Pancreas (tissue), 10 donors: ENCODE results near the gene ACSF3. TPM values are rescaled to one million over a fixed set of nuclear protein-coding genes. Genes with fewer than 3 reads are reported as not detected.

Source experiments
- ATAC-seq, 4 donors: fragments of 200-7000 bp; cut with Tn5 transposase; one replicate each; pipeline versions ENCODE4 v1.8.0 to v1.9.1; 2020; ENCODE audit warnings: mild to moderate bottlenecking in 4 of 4, moderate library complexity in 4 of 4
- DNase-seq, 6 donors: peaks; one replicate each; pipeline ENCODE4 v3.0.0-alpha.2; 2020
- FAIRE-seq: peaks from 2 replicates; lab custom pipeline; 2012; peaks lifted over from hg19 to GRCh38; lab: Jason Lieb, UNC
- H3K27ac ChIP-seq, 4 donors: fragments of 200-600 bp; sonication (generic); 1 replicate in 3 of 4; 2 replicates in 1 of 4; pipeline versions ENCODE4 v1.5.0 to v1.8.0; 2020
- H3K27me3 ChIP-seq, 4 donors: fragments of 200-600 bp; one replicate each; pipeline ENCODE4 v1.8.0; 2021
- H3K36me3 ChIP-seq, 3 donors: fragments of 200-600 bp; sonication (generic) in 1 of 3; one replicate each; pipeline versions ENCODE4 v1.5.0 to v1.8.0; 2020 to 2021
- H3K4me1 ChIP-seq, 3 donors: fragments of 200-600 bp; one replicate each; pipeline ENCODE4 v1.8.0; 2021
- H3K4me3 ChIP-seq, 4 donors: fragments of 200-600 bp; sonication (generic) in 2 of 4; one replicate each; pipeline versions ENCODE4 v1.5.0 to v1.8.0; 2020 to 2021
- H3K9me3 ChIP-seq, 4 donors: fragments of 200-600 bp; one replicate each; pipeline ENCODE4 v1.8.0; 2021
- WGBS, 2 donors: extraction: QIAGEN DNeasy Blood & Tissue Kit; methylation state at CpG; one replicate each; pipeline ENCODE4 v1.1.7; 2013; 5-methylcytosine and 5-hydroxymethylcytosine counted together
- intact Hi-C, 3 donors: fragments of 100-400 bp; cut with DNase I; formaldehyde crosslinking; loops; one replicate each; pipeline versions ENCODE4 v1.11.1 to v1.14.2; 2022
- polyA plus RNA-seq, 2 donors: library from polyadenylated mRNA; stranded (reverse); fragments of 200-250 nt; gene quantifications; one replicate each; pipeline ENCODE4 v1.2.3, GENCODE V29; 2013
- total RNA-seq, 6 donors: library from RNA; stranded (reverse); fragmentation: NEBNext Ultra II Directional in 4 of 6; extraction: Animal tissue kit (Norgen Biotek cat#: 25700) in 4 of 6; gene quantifications; one replicate each; pipeline versions ENCODE4 v1.2.1 to v1.2.4, GENCODE V29; 2021 to 2023
- TF ChIP-seq, protein P1 (sequence below), 4 donors: fragments of 200-600 bp; sonication (generic) in 3 of 4; IDR thresholded peaks; one replicate each; pipeline versions ENCODE4 v1.5.0 to v1.8.0; 2021; ENCODE audit warnings: antibody characterized with exemption in 4 of 4
- donor health status: healthy with polysubstance abuse.
- donor health status: DM: no; HTN: no; CAD: no; lungs with moderate emphysema.
- donor health status: DM: no; HTN: no; CAD: no.
- donor health status: control.
- donor health status: control.
- donor health status: Bipolar disorder and iron deficiency.
- donor health status: DM: yes; HTN: yes; CAD: no.
- donor health status: DM: no; HTN: no; CAD: no.
- donor health status: DM: no; HTN: no; CAD: no.
- donor health status: DM: yes; HTN: yes; CAD: no.

The ACSF3 gene
- total and polyA plus RNA-seq, 8 donors = 17.3 to 36.9 (median 20.8) TPM

DNA sequence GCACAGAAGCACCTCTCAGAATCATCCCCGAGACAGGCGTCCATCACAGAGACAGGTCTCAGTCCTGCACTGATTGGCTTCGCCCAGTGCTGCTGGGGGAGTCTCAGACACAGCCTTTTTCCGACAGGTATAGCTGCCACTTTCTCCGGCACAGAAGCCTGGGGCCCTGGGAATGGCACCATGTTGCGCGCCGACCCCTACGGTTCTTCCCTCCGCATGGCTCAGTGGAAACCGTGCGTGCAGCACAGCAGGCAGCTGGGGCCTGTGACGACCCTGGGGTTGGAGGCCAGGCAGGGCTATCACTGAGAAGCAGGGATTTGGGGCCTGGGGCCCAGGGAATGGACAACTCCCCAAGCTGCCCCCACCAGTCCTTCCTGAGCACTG, 48.2 kb downstream of the ACSF3 start:
- Histone ChIP-seq H3K27me3 (no peaks in the 10 kb centered on the region), H3K9me3 (no peaks in the 10 kb centered on the region), H3K4me3 (no peak overlapping the region), H3K36me3 (no peaks in the 10 kb centered on the region), H3K4me1 (no peaks in the 10 kb centered on the region), H3K27ac (no peak overlapping the region)
- peak in 2 of 6 donors; percentile 48 to 58 for DNase-seq
- intact Hi-C loops = no loop called here
- no peak for ATAC-seq
- 96% methylated on average over 11 to 13 of the region's 13 CpGs for WGBS, 2 donors
- TF ChIP-seq, protein P1, sequence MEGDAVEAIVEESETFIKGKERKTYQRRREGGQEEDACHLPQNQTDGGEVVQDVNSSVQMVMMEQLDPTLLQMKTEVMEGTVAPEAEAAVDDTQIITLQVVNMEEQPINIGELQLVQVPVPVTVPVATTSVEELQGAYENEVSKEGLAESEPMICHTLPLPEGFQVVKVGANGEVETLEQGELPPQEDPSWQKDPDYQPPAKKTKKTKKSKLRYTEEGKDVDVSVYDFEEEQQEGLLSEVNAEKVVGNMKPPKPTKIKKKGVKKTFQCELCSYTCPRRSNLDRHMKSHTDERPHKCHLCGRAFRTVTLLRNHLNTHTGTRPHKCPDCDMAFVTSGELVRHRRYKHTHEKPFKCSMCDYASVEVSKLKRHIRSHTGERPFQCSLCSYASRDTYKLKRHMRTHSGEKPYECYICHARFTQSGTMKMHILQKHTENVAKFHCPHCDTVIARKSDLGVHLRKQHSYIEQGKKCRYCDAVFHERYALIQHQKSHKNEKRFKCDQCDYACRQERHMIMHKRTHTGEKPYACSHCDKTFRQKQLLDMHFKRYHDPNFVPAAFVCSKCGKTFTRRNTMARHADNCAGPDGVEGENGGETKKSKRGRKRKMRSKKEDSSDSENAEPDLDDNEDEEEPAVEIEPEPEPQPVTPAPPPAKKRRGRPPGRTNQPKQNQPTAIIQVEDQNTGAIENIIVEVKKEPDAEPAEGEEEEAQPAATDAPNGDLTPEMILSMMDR (IDR thresholded peaks at IDR 0.05) = no peak
- FAIRE-seq = no peak

DNA sequence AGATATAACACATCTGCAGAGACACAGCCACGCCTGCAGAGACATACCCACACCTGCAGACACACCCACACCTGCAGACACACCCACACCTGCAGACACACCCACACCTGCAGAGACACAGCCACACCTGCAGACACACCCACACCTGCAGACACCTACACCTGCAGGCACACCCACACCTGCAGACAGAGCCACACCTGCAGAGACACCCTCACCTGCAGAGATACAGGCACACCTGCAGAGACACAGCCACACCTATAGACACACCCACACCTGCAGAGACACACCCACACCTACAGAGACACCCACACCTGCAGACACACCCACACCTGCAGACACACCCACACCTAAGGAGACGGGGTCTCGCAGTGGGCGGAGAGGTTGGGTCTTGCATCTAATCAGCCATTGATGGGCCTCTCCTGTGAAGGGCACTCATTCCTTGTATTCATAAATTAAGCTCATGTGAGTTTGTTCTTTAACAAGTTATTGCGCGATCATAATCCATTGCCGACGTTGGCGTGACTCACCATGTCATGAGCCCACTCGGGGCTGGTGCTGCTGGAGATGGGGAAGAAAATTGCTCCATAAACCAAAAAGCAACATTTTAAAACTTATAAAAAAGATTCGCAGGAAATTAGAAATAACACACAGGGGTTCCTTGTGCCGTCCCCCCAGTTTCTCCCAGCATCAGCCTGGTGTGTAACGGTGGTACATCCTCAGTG, 49.0 kb downstream of the ACSF3 start:
- TF ChIP-seq, protein P1 (IDR thresholded peaks at IDR 0.05) = no peak
- Histone ChIP-seq H3K9me3 (no peaks in the 10 kb centered on the region), H3K4me1 (no peaks in the 10 kb centered on the region), H3K27ac (no peak overlapping the region), H3K4me3 (no peak overlapping the region), H3K36me3 (no peaks in the 10 kb centered on the region), H3K27me3 (no peaks in the 10 kb centered on the region)
- peak in 1 of 6 donors; percentile 15 for DNase-seq
- 96% methylated on average over 13 of the region's 13 CpGs for WGBS, 2 donors
- intact Hi-C loops = no loop called here
- no peak for ATAC-seq
- no peak for FAIRE-seq

DNA sequence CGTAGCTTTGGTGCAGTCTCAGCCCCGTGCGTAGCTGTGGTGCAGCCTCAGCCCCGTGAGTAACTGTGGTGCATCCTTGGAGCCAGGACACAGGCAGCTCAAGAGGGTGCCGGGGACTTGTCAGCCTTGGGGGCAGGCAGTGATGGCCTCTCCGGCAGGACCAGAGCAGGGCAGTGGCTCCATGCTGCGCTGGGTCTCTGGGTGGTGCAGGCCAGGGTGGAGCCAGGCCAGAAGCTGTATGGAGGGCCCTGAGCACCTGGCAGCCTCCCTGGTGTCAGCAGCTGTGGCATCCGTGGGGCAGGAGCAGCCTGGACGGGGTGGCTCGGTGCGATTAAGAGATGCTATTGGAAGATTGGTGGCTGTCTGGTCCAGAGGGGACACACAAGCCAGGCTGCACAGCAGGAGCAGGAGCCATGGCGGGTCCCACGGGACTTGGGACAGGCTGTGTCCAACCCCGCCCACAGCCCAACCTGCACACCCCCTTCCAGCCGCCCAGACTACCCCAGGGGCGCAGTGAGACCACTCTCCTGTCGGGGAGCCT, 49.6 kb downstream of the ACSF3 start:
- H3K36me3 ChIP-seq = no peaks in the 10 kb centered on the region
- 94 to 96% methylated on average over 17 of the region's 17 CpGs for WGBS, 2 donors

DNA sequence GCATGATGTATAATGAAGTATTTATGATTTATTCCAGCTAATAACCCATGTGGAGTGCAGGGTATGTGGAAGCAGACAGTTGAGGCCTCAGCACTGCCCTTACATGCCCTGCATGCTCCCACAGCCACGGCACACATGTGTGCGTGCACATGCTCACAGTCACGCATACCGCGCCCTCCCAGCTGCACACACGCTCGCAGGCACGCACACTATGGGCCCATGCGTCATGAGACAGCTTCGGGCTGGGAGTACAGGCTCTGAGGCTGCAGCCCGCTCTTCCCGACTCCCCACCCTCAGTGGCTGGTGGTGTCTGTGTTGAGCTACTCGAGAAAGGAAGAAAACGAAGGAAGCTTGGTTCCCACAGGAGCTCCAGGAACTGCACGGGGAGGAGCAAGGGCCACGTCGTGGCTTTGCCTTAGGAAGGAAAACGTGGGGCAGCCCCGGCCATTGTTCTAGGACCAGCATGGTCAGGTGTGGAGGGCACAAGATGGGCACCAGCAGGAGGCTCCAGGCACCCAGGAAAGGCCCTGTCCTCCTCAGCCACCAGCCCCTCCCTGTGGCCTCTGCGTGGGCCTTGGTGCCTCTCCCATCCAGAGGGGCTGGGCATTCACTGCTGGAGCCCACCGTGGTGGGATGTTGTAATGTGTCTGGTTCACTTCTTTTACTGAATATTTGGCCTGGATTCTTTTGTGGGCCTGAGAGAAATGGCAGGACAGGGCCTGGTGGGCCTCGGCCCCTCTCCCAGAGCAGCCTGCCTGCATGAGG, 50.4 kb downstream of the ACSF3 start:
- TF ChIP-seq, protein P1 (IDR thresholded peaks at IDR 0.05) = no peak
- no peak overlapping the region for H3K27ac ChIP-seq
- intact Hi-C loops = no loop called here
- ATAC-seq (no peak), DNase-seq (peak in 1 of 6 donors; percentile 33), FAIRE-seq (no peak)
- H3K9me3 ChIP-seq = no peaks in the 10 kb centered on the region
- no peaks in the 10 kb centered on the region for H3K4me1 ChIP-seq
- WGBS, 2 donors = 92 to 93% methylated on average over 22 of the region's 22 CpGs
- H3K4me3 ChIP-seq = no peak overlapping the region
- no peaks in the 10 kb centered on the region for H3K36me3 ChIP-seq
- H3K27me3 ChIP-seq = no peaks in the 10 kb centered on the region

More for the DNA sequence above, 49.6 kb downstream of the ACSF3 start:
- Histone ChIP-seq H3K4me3 (no peak overlapping the region), H3K4me1 (no peaks in the 10 kb centered on the region), H3K9me3 (no peaks in the 10 kb centered on the region), H3K27ac (no peak overlapping the region), H3K27me3 (no peaks in the 10 kb centered on the region)
- intact Hi-C loops = no loop called here
- no peak for FAIRE-seq
- DNase-seq = peak in 1 of 6 donors; percentile 43
- no peak for ATAC-seq
- TF ChIP-seq, protein P1 (IDR thresholded peaks at IDR 0.05) = no peak
